MG63 (cell line): ENCODE measurements around the gene NUP54. TPM values are rescaled to one million over a fixed set of nuclear protein-coding genes. Genes with fewer than 3 reads are reported as not detected.
A peak's percentile ranks its signal among the peaks of the same experiment; 100 is the strongest.

Experiments
- DNase-seq: peaks from one replicate; pipeline ENCODE4 v3.0.0-alpha.2; 2020
- H3K27me3 ChIP-seq: fragments of 250-450 bp; sonication (Bioruptor Pico); 2 replicates; pipeline ENCODE4 v1.5.1; 2020; ENCODE audit warnings: mild to moderate bottlenecking, moderate library complexity
- H3K36me3 ChIP-seq: fragments of 250-450 bp; sonication (Bioruptor Pico); 2 replicates; pipeline ENCODE4 v1.5.1; 2020; ENCODE audit warnings: mild to moderate bottlenecking, moderate library complexity
- H3K4me3 ChIP-seq: fragments of 250-450 bp; sonication (Bioruptor Pico); 2 replicates; pipeline ENCODE4 v1.5.1; 2020; ENCODE audit warnings: mild to moderate bottlenecking, moderate library complexity
- H3K9me3 ChIP-seq: fragments of 250-450 bp; sonication (Bioruptor Pico); 2 replicates; pipeline ENCODE4 v1.5.1; 2020; ENCODE audit warnings: mild to moderate bottlenecking, moderate library complexity
- total RNA-seq: library from RNA; depleted of rRNA; stranded (reverse); fragments of >200 nt; shearing (Covaris generic); gene quantifications from 2 replicates; pipeline ENCODE4 v1.2.3, GENCODE V29; 2014; ENCODE audit warnings: low replicate concordance

The NUP54 gene
- total RNA-seq, 1 experiment from 2014 or later = 42.1 TPM

- no peak overlapping the region for H3K4me3 ChIP-seq
- no peaks in the 10 kb centered on the region for H3K27me3 ChIP-seq
- DNase-seq = no peak
- peaks cover 7% of the 10 kb centered on the region for H3K36me3 ChIP-seq
- H3K9me3 ChIP-seq = no peaks in the 10 kb centered on the region
Observed at GRCh38 chr4:76166480-76166879, 18.3 kb upstream of the NUP54 start.

GRCh38 chr4:76160355-76160754 is 12.2 kb upstream of the NUP54 start:
- H3K27me3 ChIP-seq = no peaks in the 10 kb centered on the region
- H3K4me3 ChIP-seq = no peak overlapping the region
- peaks cover 3% of the 10 kb centered on the region for H3K36me3 ChIP-seq
- DNase-seq = no peak
- no peaks in the 10 kb centered on the region for H3K9me3 ChIP-seq

GRCh38 chr4:76156635-76157034 is 8.4 kb upstream of the NUP54 start:
- H3K27me3 ChIP-seq = no peaks in the 10 kb centered on the region
- no peaks in the 10 kb centered on the region for H3K9me3 ChIP-seq
- no peak overlapping the region for H3K4me3 ChIP-seq
- DNase-seq = no peak
- no peaks in the 10 kb centered on the region; the same call in 1 of the 2 replicates for H3K36me3 ChIP-seq

- no peaks in the 10 kb centered on the region for H3K9me3 ChIP-seq
- no peaks in the 10 kb centered on the region for H3K27me3 ChIP-seq
- no peak overlapping the region for H3K4me3 ChIP-seq
- DNase-seq = no peak
- no peaks in the 10 kb centered on the region for H3K36me3 ChIP-seq
Observed at GRCh38 chr4:76155979-76156378, 7.8 kb upstream of the NUP54 start.

GRCh38 chr4:76153356-76153755 is 5.2 kb upstream of the NUP54 start:
- no peak for DNase-seq
- H3K27me3 ChIP-seq = no peaks in the 10 kb centered on the region

GRCh38 chr4:76147454-76148141 is 599 bp downstream of the NUP54 start:
- DNase-seq = peak; percentile 91
- peaks cover 12% of the 10 kb centered on the region for H3K36me3 ChIP-seq
- peak overlapping the region; percentile 98 for H3K4me3 ChIP-seq
- no peaks in the 10 kb centered on the region for H3K9me3 ChIP-seq
- no peaks in the 10 kb centered on the region for H3K27me3 ChIP-seq

More at GRCh38 chr4:76153356-76153755, 5.2 kb upstream of the NUP54 start:
- Histone ChIP-seq H3K36me3 (no peaks in the 10 kb centered on the region), H3K4me3 (no peak overlapping the region), H3K9me3 (no peaks in the 10 kb centered on the region)

GRCh38 chr4:76144546-76144945 is 3.7 kb downstream of the NUP54 start:
- no peak for DNase-seq
- H3K36me3 ChIP-seq = peaks cover 24% of the 10 kb centered on the region
- H3K4me3 ChIP-seq = no peak overlapping the region
- no peaks in the 10 kb centered on the region for H3K9me3 ChIP-seq
- no peaks in the 10 kb centered on the region for H3K27me3 ChIP-seq

- DNase-seq = no peak
- no peak overlapping the region for H3K4me3 ChIP-seq
- peaks cover 27% of the 10 kb centered on the region for H3K36me3 ChIP-seq
- H3K27me3 ChIP-seq = no peaks in the 10 kb centered on the region
- no peaks in the 10 kb centered on the region for H3K9me3 ChIP-seq
Observed at GRCh38 chr4:76141241-76141640, 7.0 kb downstream of the NUP54 start.

- no peaks in the 10 kb centered on the region for H3K27me3 ChIP-seq
- no peak overlapping the region for H3K4me3 ChIP-seq
- peaks cover 25% of the 10 kb centered on the region for H3K36me3 ChIP-seq
- no peaks in the 10 kb centered on the region for H3K9me3 ChIP-seq
- no peak for DNase-seq
Observed at GRCh38 chr4:76127754-76128153, 20.4 kb downstream of the NUP54 start.

- no peak for DNase-seq
- peaks cover 31% of the 10 kb centered on the region for H3K36me3 ChIP-seq
- no peaks in the 10 kb centered on the region for H3K9me3 ChIP-seq
- H3K27me3 ChIP-seq = no peaks in the 10 kb centered on the region
- no peak overlapping the region for H3K4me3 ChIP-seq
Observed at GRCh38 chr4:76125816-76126215, 22.4 kb downstream of the NUP54 start.

- Histone ChIP-seq H3K4me3 (no peak overlapping the region), H3K27me3 (no peaks in the 10 kb centered on the region), H3K9me3 (no peaks in the 10 kb centered on the region), H3K36me3 (peaks cover 43% of the 10 kb centered on the region)
- no peak for DNase-seq
Observed at GRCh38 chr4:76120199-76120598, 28.0 kb downstream of the NUP54 start.

GRCh38 chr4:76117536-76117935 is 30.7 kb downstream of the NUP54 start:
- Histone ChIP-seq H3K4me3 (no peak overlapping the region), H3K9me3 (no peaks in the 10 kb centered on the region), H3K27me3 (no peaks in the 10 kb centered on the region), H3K36me3 (peaks cover 34% of the 10 kb centered on the region)
- no peak for DNase-seq

- H3K9me3 ChIP-seq = no peaks in the 10 kb centered on the region
- peaks cover 27% of the 10 kb centered on the region for H3K36me3 ChIP-seq
- no peak overlapping the region for H3K4me3 ChIP-seq
- H3K27me3 ChIP-seq = no peaks in the 10 kb centered on the region
- no peak for DNase-seq
Observed at GRCh38 chr4:76116821-76117220, 31.4 kb downstream of the NUP54 start.

- no peak overlapping the region for H3K4me3 ChIP-seq
- no peak for DNase-seq
- H3K27me3 ChIP-seq = no peaks in the 10 kb centered on the region
- no peaks in the 10 kb centered on the region for H3K9me3 ChIP-seq
- H3K36me3 ChIP-seq = no peaks in the 10 kb centered on the region; the same call in 1 of the 2 replicates
Observed at GRCh38 chr4:76108467-76109181, 39.6 kb downstream of the NUP54 start.

- DNase-seq = no peak
- Histone ChIP-seq H3K9me3 (no peaks in the 10 kb centered on the region), H3K4me3 (no peak overlapping the region), H3K27me3 (no peaks in the 10 kb centered on the region), H3K36me3 (no peaks in the 10 kb centered on the region)
Observed at GRCh38 chr4:76106442-76106841, 41.8 kb downstream of the NUP54 start.

- no peak overlapping the region for H3K4me3 ChIP-seq
- DNase-seq = no peak
- no peaks in the 10 kb centered on the region for H3K27me3 ChIP-seq
- H3K36me3 ChIP-seq = no peaks in the 10 kb centered on the region
- H3K9me3 ChIP-seq = no peaks in the 10 kb centered on the region
Observed at GRCh38 chr4:76105652-76106051, 42.5 kb downstream of the NUP54 start.

- H3K27me3 ChIP-seq = no peaks in the 10 kb centered on the region
- H3K9me3 ChIP-seq = no peaks in the 10 kb centered on the region
Observed at GRCh38 chr4:76096076-76096475, 52.1 kb downstream of the NUP54 start.

GRCh38 chr4:76095568-76095967 is 52.6 kb downstream of the NUP54 start:
- no peaks in the 10 kb centered on the region for H3K27me3 ChIP-seq
- H3K36me3 ChIP-seq = no peaks in the 10 kb centered on the region
- no peak for DNase-seq
- H3K4me3 ChIP-seq = no peak overlapping the region
- H3K9me3 ChIP-seq = no peaks in the 10 kb centered on the region

More at GRCh38 chr4:76096076-76096475, 52.1 kb downstream of the NUP54 start:
- DNase-seq = no peak
- no peaks in the 10 kb centered on the region for H3K36me3 ChIP-seq
- no peak overlapping the region for H3K4me3 ChIP-seq
